Measurements from ENCODE around the gene ABCG2.

DNA sequence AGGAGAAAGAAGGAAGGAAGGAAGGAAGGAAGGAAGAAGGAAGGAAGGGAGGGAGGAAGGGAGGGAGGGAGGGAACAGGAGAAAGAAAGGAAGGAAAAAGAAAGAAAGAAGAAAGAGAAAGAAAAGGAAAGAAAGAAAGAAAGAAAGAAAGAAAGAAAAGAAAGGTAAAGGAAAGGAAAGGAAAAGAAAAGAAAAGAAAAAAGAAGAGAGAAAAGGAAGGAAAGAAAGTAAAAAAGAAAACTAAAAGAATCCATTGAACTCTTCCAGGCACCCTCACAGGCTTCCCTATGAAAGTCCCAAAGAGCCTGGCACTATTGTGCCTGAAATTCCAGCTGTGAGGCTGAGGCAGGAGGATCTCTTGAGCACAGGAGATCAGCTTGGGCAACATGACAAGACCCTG lies 11.5 kb downstream of the ABCG2 start:
- no peak for TF ChIP-seq POLR2A (IDR thresholded peaks at IDR 0.05)
- TF ChIP-seq, protein P1, sequence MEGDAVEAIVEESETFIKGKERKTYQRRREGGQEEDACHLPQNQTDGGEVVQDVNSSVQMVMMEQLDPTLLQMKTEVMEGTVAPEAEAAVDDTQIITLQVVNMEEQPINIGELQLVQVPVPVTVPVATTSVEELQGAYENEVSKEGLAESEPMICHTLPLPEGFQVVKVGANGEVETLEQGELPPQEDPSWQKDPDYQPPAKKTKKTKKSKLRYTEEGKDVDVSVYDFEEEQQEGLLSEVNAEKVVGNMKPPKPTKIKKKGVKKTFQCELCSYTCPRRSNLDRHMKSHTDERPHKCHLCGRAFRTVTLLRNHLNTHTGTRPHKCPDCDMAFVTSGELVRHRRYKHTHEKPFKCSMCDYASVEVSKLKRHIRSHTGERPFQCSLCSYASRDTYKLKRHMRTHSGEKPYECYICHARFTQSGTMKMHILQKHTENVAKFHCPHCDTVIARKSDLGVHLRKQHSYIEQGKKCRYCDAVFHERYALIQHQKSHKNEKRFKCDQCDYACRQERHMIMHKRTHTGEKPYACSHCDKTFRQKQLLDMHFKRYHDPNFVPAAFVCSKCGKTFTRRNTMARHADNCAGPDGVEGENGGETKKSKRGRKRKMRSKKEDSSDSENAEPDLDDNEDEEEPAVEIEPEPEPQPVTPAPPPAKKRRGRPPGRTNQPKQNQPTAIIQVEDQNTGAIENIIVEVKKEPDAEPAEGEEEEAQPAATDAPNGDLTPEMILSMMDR (IDR thresholded peaks at IDR 0.05), result no peak

All from heart left ventricle (tissue), 13 donors.